Adrenal gland (tissue), 12 donors: Measurements from ENCODE around the gene DCDC2. TPM values are rescaled to one million over a fixed set of nuclear protein-coding genes. Genes with fewer than 3 reads are reported as not detected.
"Not testable (repeated sequence)": the region's sequence is repeated elsewhere in the genome, so short reads cannot be mapped to it uniquely, and the experiment has no call there.

ENCODE experiments used
- DNase-seq, 7 donors: peaks; one replicate each; pipeline ENCODE4 v3.0.0-alpha.2; 2019 to 2020
- H3K27ac ChIP-seq, 5 donors: fragments of 200-600 bp; sonication (generic) in 4 of 5; 1 replicate in 3 of 5; 2 replicates in 2 of 5; pipeline versions ENCODE4 v1.5.1 to v1.8.0; 2016 to 2020; ENCODE audit warnings: mild to moderate bottlenecking in 1 of 5
- H3K27me3 ChIP-seq: fragments of 200-600 bp; 2 replicates; pipeline ENCODE4 v1.8.0; 2021
- H3K36me3 ChIP-seq, 2 donors: fragments of 200-600 bp; replicated peaks in 1 of 2; 1 replicate in 1 of 2; 2 replicates in 1 of 2; pipeline versions ENCODE4 v1.5.1 to v1.8.0; 2018 to 2022
- H3K4me1 ChIP-seq, 2 donors: fragments of 200-600 bp; replicated peaks in 1 of 2; 1 replicate in 1 of 2; 2 replicates in 1 of 2; pipeline versions ENCODE4 v1.5.1 to v1.8.0; 2018 to 2021
- H3K4me3 ChIP-seq, 4 donors: fragments of 200-600 bp; sonication (generic) in 3 of 4; one replicate each; pipeline ENCODE4 v1.5.1; 2016 to 2018
- H3K9me3 ChIP-seq, 3 donors: fragments of 200-600 bp; sonication (generic) in 1 of 3; replicated peaks in 1 of 3; 1 replicate in 2 of 3; 2 replicates in 1 of 3; pipeline versions ENCODE4 v1.5.1 to v1.8.0; 2016 to 2021
- POLR2A ChIP-seq, 2 donors: fragments of 450-650 bp; IDR thresholded peaks; one replicate each; pipeline ENCODE4 v1.6.1; 2017; ENCODE audit warnings: antibody characterized with exemption in 2 of 2, mild to moderate bottlenecking in 2 of 2, moderate library complexity in 1 of 2
- WGBS, 4 donors: extraction: QIAGEN DNeasy Blood & Tissue Kit in 2 of 4; methylation state at CpG; one replicate each; pipeline versions ENCODE4 v1.1.5 to v1.1.7; 2013 to 2017; 5-methylcytosine and 5-hydroxymethylcytosine counted together
- intact Hi-C, 2 donors: fragments of 100-400 bp; cut with DNase I; formaldehyde crosslinking; loops; one replicate each; pipeline versions ENCODE4 v1.14.1 to v1.15.0; 2022 to 2023
- polyA plus RNA-seq, 3 donors: library from polyadenylated mRNA; stranded (reverse); fragments of 200-250 nt in 2 of 3; fragments of 350-450 nt in 1 of 3; fragmentation: Illumina TruSeq in 1 of 3; extraction: RNeasy Lipid Tissue Mini Kit (QIAGEN cat#74804) in 1 of 3; gene quantifications; one replicate each; pipeline ENCODE4 v1.2.3, GENCODE V29; 2013 to 2014
- total RNA-seq, 9 donors: library from RNA; depleted of rRNA in 4 of 9; stranded (reverse); fragments of >200 nt in 4 of 9; fragments of 120-200 nt in 1 of 9; fragmentation: NEBNext Ultra II Directional in 1 of 9; extraction: Animal tissue kit (Norgen Biotek cat#: 25700) in 1 of 9; gene quantifications; one replicate each; pipeline versions ENCODE4 v1.1.0 to v1.2.4, GENCODE V29; 2013 to 2023
- TF ChIP-seq, protein P1 (sequence below), 6 experiments: fragments of 450-650 bp in 4 of 6; fragments of 200-600 bp in 2 of 6; sonication (generic) in 1 of 6; IDR thresholded peaks; 1 replicate in 5 of 6; 2 replicates in 1 of 6; pipeline versions ENCODE4 v1.5.1 to v1.8.0; 2016 to 2021; ENCODE audit warnings: antibody characterized with exemption in 6 of 6, mild to moderate bottlenecking in 2 of 6, moderate library complexity in 1 of 6
- donor health status: healthy with polysubstance abuse.
- donor health status: Bipolar disorder and iron deficiency.
- donor health status: DM: yes; HTN: yes; CAD: no.
- donor health status: DM: no; HTN: no; CAD: no.
- donor health status: DM: no; HTN: no; CAD: no.
- donor health status: DM: yes; HTN: yes; CAD: no.

DCDC2 gene
- total and polyA plus RNA-seq, 12 donors, result 0.06 to 3.6 (median 1.0) TPM

DNA sequence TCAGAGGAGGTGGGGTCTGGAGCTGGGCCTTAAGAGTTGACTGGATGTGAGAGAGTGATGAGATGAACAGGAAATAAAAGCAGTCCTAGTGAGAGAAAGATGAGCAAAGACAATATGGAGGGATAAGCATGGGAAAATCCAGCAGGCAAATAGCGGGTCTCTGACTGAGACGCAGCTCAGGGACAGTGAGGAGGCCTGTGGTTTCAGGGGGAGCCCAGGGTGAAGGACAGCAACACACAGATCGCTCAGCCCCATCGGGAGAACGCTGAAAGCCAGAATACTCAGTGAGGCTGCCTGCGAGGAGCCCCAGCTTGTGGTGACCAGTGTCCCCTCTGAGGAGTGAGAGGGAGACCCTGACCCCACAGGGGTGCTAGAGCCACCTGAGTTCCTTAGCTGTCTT, 16.8 kb upstream of the DCDC2 start:
- no peaks in the 10 kb centered on the region for H3K36me3 ChIP-seq
- H3K9me3 ChIP-seq, result no peaks in the 10 kb centered on the region
- no peaks in the 10 kb centered on the region for H3K4me1 ChIP-seq

DNA sequence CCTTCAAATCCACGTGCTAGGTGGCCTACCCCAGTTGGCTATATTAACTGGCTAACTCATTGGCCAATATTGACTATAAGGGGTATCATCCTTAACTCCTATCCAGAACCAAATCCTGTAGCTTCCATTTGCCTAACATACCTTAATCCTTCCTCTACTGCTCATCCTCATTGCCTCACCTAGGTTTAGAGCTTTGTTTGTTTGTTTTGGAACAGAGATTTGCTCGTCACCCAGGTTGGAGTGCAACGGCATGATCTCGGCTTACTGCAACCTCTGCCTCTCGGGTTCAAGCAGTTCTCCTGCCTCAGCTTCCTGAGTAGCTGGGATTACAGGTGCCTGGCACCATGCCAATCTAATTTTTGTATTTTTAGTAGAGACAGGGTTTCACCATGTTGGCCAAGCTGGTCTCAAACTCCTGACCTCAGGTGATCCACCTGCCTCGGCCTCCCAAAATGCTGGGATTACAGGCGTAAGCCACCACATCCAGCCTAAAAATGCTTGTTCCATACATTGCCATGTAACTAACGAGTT, 7.3 kb upstream of the DCDC2 start:
- H3K4me1 ChIP-seq, H3K27ac ChIP-seq, H3K36me3 ChIP-seq, DNase-seq, H3K27me3 ChIP-seq, intact Hi-C loops, H3K4me3 ChIP-seq, H3K9me3 ChIP-seq: not testable (repeated sequence)
- 77 to 87% (median 79%) methylated on average over 7 to 8 of the region's 8 CpGs for WGBS, 4 donors

More for the DNA sequence above, 16.8 kb upstream of the DCDC2 start:
- TF ChIP-seq, protein P1, sequence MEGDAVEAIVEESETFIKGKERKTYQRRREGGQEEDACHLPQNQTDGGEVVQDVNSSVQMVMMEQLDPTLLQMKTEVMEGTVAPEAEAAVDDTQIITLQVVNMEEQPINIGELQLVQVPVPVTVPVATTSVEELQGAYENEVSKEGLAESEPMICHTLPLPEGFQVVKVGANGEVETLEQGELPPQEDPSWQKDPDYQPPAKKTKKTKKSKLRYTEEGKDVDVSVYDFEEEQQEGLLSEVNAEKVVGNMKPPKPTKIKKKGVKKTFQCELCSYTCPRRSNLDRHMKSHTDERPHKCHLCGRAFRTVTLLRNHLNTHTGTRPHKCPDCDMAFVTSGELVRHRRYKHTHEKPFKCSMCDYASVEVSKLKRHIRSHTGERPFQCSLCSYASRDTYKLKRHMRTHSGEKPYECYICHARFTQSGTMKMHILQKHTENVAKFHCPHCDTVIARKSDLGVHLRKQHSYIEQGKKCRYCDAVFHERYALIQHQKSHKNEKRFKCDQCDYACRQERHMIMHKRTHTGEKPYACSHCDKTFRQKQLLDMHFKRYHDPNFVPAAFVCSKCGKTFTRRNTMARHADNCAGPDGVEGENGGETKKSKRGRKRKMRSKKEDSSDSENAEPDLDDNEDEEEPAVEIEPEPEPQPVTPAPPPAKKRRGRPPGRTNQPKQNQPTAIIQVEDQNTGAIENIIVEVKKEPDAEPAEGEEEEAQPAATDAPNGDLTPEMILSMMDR (IDR thresholded peaks at IDR 0.05), result no peak
- TF ChIP-seq POLR2A (IDR thresholded peaks at IDR 0.05), result no peak
- WGBS, 4 donors, result 78 to 89% (median 85%) methylated on average over 6 of the region's 6 CpGs
- no peak overlapping the region for H3K27ac ChIP-seq
- intact Hi-C loops, result no loop called here
- no peak for DNase-seq
- no peaks in the 10 kb centered on the region for H3K27me3 ChIP-seq
- H3K4me3 ChIP-seq, result no peak overlapping the region

DNA sequence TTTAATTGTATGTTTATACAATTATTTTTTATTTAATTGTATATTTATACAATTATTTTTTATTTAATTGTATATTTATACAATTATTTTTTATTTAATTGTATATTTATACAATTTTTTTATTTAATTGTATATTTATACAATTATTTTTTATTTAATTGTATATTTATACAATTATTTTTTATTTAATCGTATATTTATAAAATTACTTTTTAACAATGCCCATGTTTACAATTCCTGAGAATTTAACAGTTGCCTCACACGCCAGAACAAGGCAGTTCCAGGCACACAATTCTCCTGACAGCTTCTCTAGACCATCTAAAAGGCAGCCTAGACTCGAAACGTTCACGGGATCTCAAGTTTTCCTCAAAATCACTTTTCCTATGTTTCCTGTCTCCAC, 4.5 kb upstream of the DCDC2 start:
- H3K36me3 ChIP-seq, H3K4me3 ChIP-seq, H3K9me3 ChIP-seq, H3K27ac ChIP-seq, H3K27me3 ChIP-seq, intact Hi-C loops, H3K4me1 ChIP-seq, DNase-seq: not testable (repeated sequence)
- 76 to 91% (median 81%) methylated on average over 5 of the region's 5 CpGs for WGBS, 4 donors

DNA sequence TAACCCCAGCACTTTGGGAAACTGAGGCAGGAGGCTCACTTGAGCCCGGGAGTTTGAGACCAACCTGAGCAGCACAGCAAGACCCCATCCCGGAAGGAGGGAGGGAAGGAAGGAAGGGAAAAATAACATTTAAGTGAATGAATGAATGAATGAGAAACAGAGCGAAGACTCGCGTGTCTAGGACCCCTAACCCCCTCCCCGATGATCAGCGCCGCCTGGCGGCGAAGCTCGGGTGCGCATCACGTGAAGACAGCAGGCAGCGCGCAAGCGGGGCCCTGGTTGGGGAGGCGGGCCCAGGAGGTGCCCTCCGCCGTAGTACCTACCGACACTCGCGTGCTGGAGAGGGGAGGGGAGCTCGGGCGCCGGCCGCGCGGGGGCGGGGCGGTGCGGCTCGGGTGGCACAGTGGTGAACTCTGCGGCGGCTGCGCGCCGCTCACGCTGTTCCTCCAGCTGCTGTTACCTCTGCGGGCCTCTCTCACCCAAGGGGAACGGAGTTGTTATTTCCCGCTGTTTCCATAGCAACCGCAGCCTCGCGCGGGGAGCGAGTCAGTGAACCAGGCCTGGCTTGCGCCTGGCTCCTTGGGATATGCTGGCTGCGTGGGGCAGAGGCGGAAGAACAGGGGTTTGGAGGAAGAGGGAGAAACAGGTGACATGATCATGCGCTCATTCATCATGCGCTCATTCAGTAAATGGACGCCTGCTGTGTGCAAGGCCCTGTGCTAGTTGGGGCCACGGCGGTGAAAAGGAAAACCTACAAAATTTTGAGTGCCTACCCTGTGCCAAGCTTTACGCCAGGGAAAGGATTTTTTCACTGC, 2.0 kb upstream of the DCDC2 start:
- peak; percentile 75 to 85 (median 81) for DNase-seq
- intact Hi-C loops, result no loop called here

DNA sequence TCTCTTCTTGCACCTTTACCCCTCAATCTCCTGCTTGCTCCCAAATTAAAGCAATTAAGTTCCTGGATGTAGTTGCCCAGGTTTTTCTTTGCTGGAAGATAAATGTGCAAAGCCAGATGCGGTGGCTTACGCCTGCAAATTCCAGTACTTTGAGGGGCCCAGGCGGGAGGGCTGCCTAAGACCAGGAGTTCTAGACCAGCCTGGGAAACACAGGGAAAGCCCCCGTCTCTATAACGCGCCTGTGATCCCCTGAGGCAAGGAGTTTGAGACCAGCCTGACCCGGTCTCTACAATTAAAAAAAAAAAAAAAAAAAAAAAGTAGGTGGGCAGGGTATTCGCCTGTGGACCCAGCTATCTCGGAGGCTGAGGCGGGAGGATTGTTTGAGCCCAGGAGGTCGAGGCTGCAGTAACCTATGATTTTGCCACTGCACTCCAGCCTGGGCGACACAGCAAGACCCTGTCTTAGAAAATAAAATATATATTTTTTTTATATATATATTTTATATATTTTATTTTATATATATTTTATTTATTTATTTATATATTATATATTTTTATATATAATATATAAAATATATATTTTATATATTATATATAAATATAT, 461 bp upstream of the DCDC2 start:
- 43 to 55% (median 48%) methylated on average over 12 of the region's 12 CpGs for WGBS, 4 donors
- TF ChIP-seq POLR2A (IDR thresholded peaks at IDR 0.05), result no peak
- TF ChIP-seq, protein P1 (IDR thresholded peaks at IDR 0.05), result no peak
- Histone ChIP-seq H3K4me1 (peaks cover 5 to 10% of the 10 kb centered on the region in 2 donors), H3K27me3 (no peaks in the 10 kb centered on the region), H3K9me3 (no peaks in the 10 kb centered on the region), H3K36me3 (no peaks in the 10 kb centered on the region), H3K4me3 (peak overlapping the region in 2 of 4 donors; percentile 7 to 44), H3K27ac (no peak overlapping the region)
- intact Hi-C loops, result no loop called here
- DNase-seq, result peak in 5 of 7 donors; percentile 15 to 63 (median 37)

More for the DNA sequence above, 2.0 kb upstream of the DCDC2 start:
- WGBS, 4 donors, result 4 to 12% (median 8%) methylated on average over 24 to 55 of the region's 55 CpGs
- H3K4me1 ChIP-seq, result peaks cover 5 to 10% of the 10 kb centered on the region in 2 donors
- H3K9me3 ChIP-seq, result no peaks in the 10 kb centered on the region
- H3K36me3 ChIP-seq, result no peaks in the 10 kb centered on the region
- H3K27ac ChIP-seq, result peak overlapping the region in 1 of 5 donors; percentile 41
- no peaks in the 10 kb centered on the region for H3K27me3 ChIP-seq
- no peak for TF ChIP-seq POLR2A (IDR thresholded peaks at IDR 0.05)
- TF ChIP-seq, protein P1 (IDR thresholded peaks at IDR 0.05), result peak; percentile 51 to 80 (median 64)
- peak overlapping the region; percentile 5 to 39 (median 18) for H3K4me3 ChIP-seq
